A549 (cell line): ENCODE measurements around the gene NOTCH4. TPM values are rescaled to one million over a fixed set of nuclear protein-coding genes. Genes with fewer than 3 reads are reported as not detected.
"Not testable (repeated sequence)": the region's sequence is repeated elsewhere in the genome, so short reads cannot be mapped to it uniquely, and the experiment has no call there.

Source experiments
- ATAC-seq, 2 experiments: fragments of 200-7000 bp in 1 of 2; fragments of >200 bp in 1 of 2; cut with Nextera tagmentation in 1 of 2; cut with Tn5 transposase in 1 of 2; 3 replicates each; pipeline versions ENCODE4 v1.8.0 to v1.9.1; 2018 to 2020; ENCODE audit warnings: mild to moderate bottlenecking in 1 of 2, moderate library complexity in 1 of 2
- CTCF ChIA-PET: fragments of 300-600 bp; sonication (Branson Sonifier 250); formaldehyde crosslinking; extraction: SDS; loops from one replicate; lab custom pipeline; 2021; ENCODE audit warnings: antibody characterized with exemption, inconsistent platforms; lab: Yijun Ruan, JAX
- POLR2A ChIA-PET: fragments of 350-600 bp; formaldehyde crosslinking; extraction: SDS; loops from one replicate; lab custom pipeline; 2021; ENCODE audit warnings: antibody characterized with exemption, inconsistent platforms; lab: Yijun Ruan, JAX
- DNase-seq, 2 experiments: peaks; one replicate each; pipeline versions ENCODE4 v3.0.0 to v3.0.0-alpha.2; 2011 to 2016; ENCODE audit warnings: low read depth in 1 of 2, low spot score in 1 of 2
- FAIRE-seq: peaks from 2 replicates; lab custom pipeline; 2011; peaks lifted over from hg19 to GRCh38; lab: Jason Lieb, UNC
- H3K27ac ChIP-seq, 2 experiments: fragments of >200 bp; sonication (Bioruptor Twin); formaldehyde crosslinking; 3 replicates each; pipeline ENCODE4 v1.5.1; 2016 to 2017
- H3K4me1 ChIP-seq: fragments of >200 bp; sonication (Bioruptor Twin); formaldehyde crosslinking; 3 replicates; pipeline ENCODE4 v1.6.1; 2016
- H3K4me2 ChIP-seq: fragments of >200 bp; sonication (Bioruptor Twin); formaldehyde crosslinking; 3 replicates; pipeline ENCODE4 v1.6.1; 2016
- H3K4me3 ChIP-seq: fragments of >200 bp; sonication (Bioruptor Twin); formaldehyde crosslinking; 3 replicates; pipeline ENCODE4 v1.5.1; 2016
- H3K9me3 ChIP-seq: fragments of >200 bp; sonication (Bioruptor Twin); formaldehyde crosslinking; 3 replicates; pipeline ENCODE4 v1.6.1; 2016
- ATOH8 ChIP-seq: fragments of 250-450 bp; sonication (Bioruptor Pico); IDR thresholded peaks from 2 replicates; pipeline ENCODE4 v1.5.0; 2020; ENCODE audit warnings: low read depth, mild to moderate bottlenecking, moderate library complexity
- BCL3 ChIP-seq: fragments of >200 bp; sonication (Bioruptor Twin); formaldehyde crosslinking; IDR thresholded peaks from 3 replicates; pipeline ENCODE4 v1.6.1; 2016
- CBX2 ChIP-seq: fragments of 200-600 bp; sonication (generic); IDR thresholded peaks from 2 replicates; pipeline ENCODE4 v1.6.1; 2016; ENCODE audit warnings: low read depth, mild to moderate bottlenecking, borderline replicate concordance
- CEBPB ChIP-seq, 2 experiments: fragments of >200 bp in 1 of 2; sonication (Bioruptor Twin) in 1 of 2; formaldehyde crosslinking in 1 of 2; IDR thresholded peaks; 2 replicates each; pipeline ENCODE4 v1.6.1; 2012 to 2016
- CHD2 ChIP-seq: fragments of 150-350 bp; IDR thresholded peaks from 2 replicates; pipeline ENCODE4 v1.6.1; 2014; ENCODE audit warnings: low read length; ENCODE audit not compliant: partially characterized antibody
- CHD4 ChIP-seq: fragments of 200-600 bp; sonication (generic); IDR thresholded peaks from 2 replicates; pipeline ENCODE4 v1.6.1; 2016; ENCODE audit warnings: antibody characterized with exemption, mild to moderate bottlenecking, borderline replicate concordance
- CTCF ChIP-seq: fragments of >200 bp; sonication (Bioruptor Twin); formaldehyde crosslinking; IDR thresholded peaks from 3 replicates; pipeline ENCODE4 v1.5.1; 2016
- EHF ChIP-seq: fragments of 250-450 bp; sonication (Bioruptor Pico); IDR thresholded peaks from 2 replicates; pipeline ENCODE4 v1.5.0; 2020; ENCODE audit warnings: mild to moderate bottlenecking
- FOSL2 ChIP-seq, 2 experiments: fragments of 450-650 bp in 1 of 2; fragments of >200 bp in 1 of 2; sonication (Bioruptor Twin) in 1 of 2; formaldehyde crosslinking; IDR thresholded peaks; 2 replicates each; pipeline versions ENCODE4 v1.5.0 to v1.6.1; 2016 to 2020; ENCODE audit warnings: mild to moderate bottlenecking in 1 of 2, moderate library complexity in 1 of 2
- HMGXB4 ChIP-seq: fragments of 250-450 bp; sonication (Bioruptor Pico); IDR thresholded peaks from 2 replicates; pipeline ENCODE4 v1.5.0; 2021; ENCODE audit warnings: mild to moderate bottlenecking, moderate library complexity, borderline replicate concordance
- HOXA7 ChIP-seq: fragments of 250-450 bp; sonication (Bioruptor Pico); IDR thresholded peaks from 2 replicates; pipeline ENCODE4 v1.5.0; 2020; ENCODE audit warnings: mild to moderate bottlenecking, moderate library complexity
- HOXB13 ChIP-seq: fragments of 250-450 bp; sonication (Bioruptor Pico); IDR thresholded peaks from 2 replicates; pipeline ENCODE4 v1.5.0; 2020; ENCODE audit warnings: low read depth, mild to moderate bottlenecking, moderate library complexity
- JUN ChIP-seq, 2 experiments: fragments of >200 bp; sonication (Bioruptor Twin); formaldehyde crosslinking; IDR thresholded peaks; 2 replicates in 1 of 2; 3 replicates in 1 of 2; pipeline ENCODE4 v1.6.1; 2016 to 2017
- KDM5A ChIP-seq: fragments of 200-600 bp; sonication (generic); IDR thresholded peaks from 2 replicates; pipeline ENCODE4 v1.6.1; 2016; ENCODE audit warnings: antibody characterized with exemption, mild to moderate bottlenecking
- MAX ChIP-seq: IDR thresholded peaks from 2 replicates; pipeline ENCODE4 v1.6.1; 2012
- MYC ChIP-seq: IDR thresholded peaks from 2 replicates; pipeline ENCODE4 v1.6.1; 2012; ENCODE audit warnings: mild to moderate bottlenecking, inconsistent platforms, low read length, improper control_type of control experiment, borderline replicate concordance
- NPAS2 ChIP-seq: fragments of 250-450 bp; sonication (Bioruptor Pico); IDR thresholded peaks from 2 replicates; pipeline ENCODE4 v1.8.0; 2022; ENCODE audit warnings: mild to moderate bottlenecking, moderate library complexity, borderline replicate concordance
- PHF8 ChIP-seq: fragments of 200-600 bp; sonication (generic); IDR thresholded peaks from 2 replicates; pipeline ENCODE4 v1.6.1; 2016; ENCODE audit warnings: low read depth, mild to moderate bottlenecking, antibody characterized with exemption, moderate library complexity, borderline replicate concordance
- POLR2A ChIP-seq: IDR thresholded peaks from 2 replicates; pipeline ENCODE4 v1.6.1; 2012; ENCODE audit warnings: mild to moderate bottlenecking, low read length
- RAD21 ChIP-seq, 2 experiments: fragments of >200 bp in 1 of 2; sonication (Bioruptor Twin) in 1 of 2; formaldehyde crosslinking in 1 of 2; IDR thresholded peaks in 1 of 2; conservative IDR thresholded peaks in 1 of 2; 2 replicates in 1 of 2; 3 replicates in 1 of 2; pipeline ENCODE4 v1.6.1; 2012 to 2018; ENCODE audit warnings: inconsistent platforms in 1 of 2
- RARB ChIP-seq: fragments of 250-450 bp; sonication (Bioruptor Pico); IDR thresholded peaks from 2 replicates; pipeline ENCODE4 v1.8.0; 2021; ENCODE audit warnings: mild to moderate bottlenecking, moderate library complexity
- RCOR1 ChIP-seq: fragments of 150-350 bp; IDR thresholded peaks from 2 replicates; pipeline ENCODE4 v1.6.1; 2014; ENCODE audit warnings: antibody characterized with exemption, low read length, low read depth
- RNF2 ChIP-seq: fragments of 200-600 bp; sonication (generic); IDR thresholded peaks from 2 replicates; pipeline ENCODE4 v1.6.1; 2016; ENCODE audit warnings: low read depth, mild to moderate bottlenecking, antibody characterized with exemption, moderate library complexity, borderline replicate concordance
- SMC3 ChIP-seq: fragments of >200 bp; sonication (Bioruptor Twin); formaldehyde crosslinking; IDR thresholded peaks from 3 replicates; pipeline ENCODE4 v1.6.1; 2018; ENCODE audit warnings: inconsistent platforms
- SREBF2 ChIP-seq: fragments of 450-650 bp; IDR thresholded peaks from 2 replicates; pipeline ENCODE4 v1.6.1; 2014; ENCODE audit warnings: mild to moderate bottlenecking, moderate library complexity
- TFCP2L1 ChIP-seq: fragments of 250-450 bp; sonication (Bioruptor Pico); IDR thresholded peaks from 2 replicates; pipeline ENCODE4 v1.5.0; 2021; ENCODE audit warnings: mild to moderate bottlenecking
- WGBS: methylation state at CpG from one replicate; pipeline ENCODE4 v1.1.6; 2017; ENCODE audit errors: missing lambda C conversion rate; 5-methylcytosine and 5-hydroxymethylcytosine counted together
- polyA plus RNA-seq, 4 experiments: library from polyadenylated mRNA; depleted of rRNA in 3 of 4; stranded (reverse); fragments of >200 nt; fragmentation: RNase III in 1 of 4; extraction: RNeasy Plus Mini Kit Qiagen cat#74134 plus additional on column Dnase treatment in 1 of 4; gene quantifications; 2 replicates in 3 of 4; 3 replicates in 1 of 4; pipeline ENCODE4 v1.2.3, GENCODE V29; 2011 to 2017

The NOTCH4 gene
- polyA plus RNA-seq, 2 of the 4 experiments (the other 2 are of a cell fraction) = 0.32 to 0.70 TPM

- no peak for TF ChIP-seq NPAS2 (CRISPR knock-in tag)
- no peak for TF ChIP-seq SREBF2
- no peak for TF ChIP-seq POLR2A
- TF ChIP-seq FOSL2 (IDR thresholded peaks at IDR 0.05) = no peak
- no peak for TF ChIP-seq FOSL2 (CRISPR knock-in tag; IDR thresholded peaks at IDR 0.05)
- no peak for TF ChIP-seq HOXB13
Measured at GRCh38 chr6:32267035-32267434, 43.2 kb upstream of the NOTCH4 start (continued).

- H3K4me2 ChIP-seq, H3K9me3 ChIP-seq, FAIRE-seq, H3K4me3 ChIP-seq, POLR2A ChIA-PET, ATAC-seq, H3K27ac ChIP-seq, H3K4me1 ChIP-seq, DNase-seq: not testable (repeated sequence)
- WGBS = 82% methylated on average over 4 of the region's 4 CpGs
- CTCF ChIA-PET = interaction anchor here (1.8 to 6.0 kb wide), 2 partner anchors 12 to 117 kb away, joined by 4 to 46 read pairs; no protein-coding TSS in a partner anchor
Measured at GRCh38 chr6:32257262-32257661, 33.4 kb upstream of the NOTCH4 start.

GRCh38 chr6:32255199-32256153, 31.6 kb upstream of the NOTCH4 start:
- FAIRE-seq = no peak
- 20% methylated on average over 24 of the region's 30 CpGs for WGBS
- ChIA-PET POLR2A (interaction anchor here (0.6 to 1.0 kb wide), 2 partner anchors 15 to 60 kb away, joined by 3 to 6 read pairs; no protein-coding TSS in a partner anchor), CTCF (interaction anchor here (0.6 to 6.0 kb wide), 12 partner anchors 9 to 158 kb away, joined by 3 to 46 read pairs (median 4); no protein-coding TSS in a partner anchor)
- peak overlapping the region; percentile 76 for H3K4me2 ChIP-seq
- ATAC-seq = peak; percentile 99
- peak; percentile 72 to 82 for DNase-seq
- no peaks in the 10 kb centered on the region for H3K9me3 ChIP-seq
- peak overlapping the region; percentile 60 to 84 for H3K27ac ChIP-seq
- H3K4me3 ChIP-seq = peak overlapping the region; percentile 11
- H3K4me1 ChIP-seq = peaks cover 7% of the 10 kb centered on the region; the same call in 1 of the 3 replicates
- TF ChIP-seq RAD21 (conservative IDR thresholded peaks at IDR 0.05 in 1 of 2, IDR thresholded peaks at IDR 0.05 in 1 of 2) (peak; percentile 27 to 46), RCOR1 (no peak), HMGXB4 (CRISPR knock-in tag) (no peak), SMC3 (peak; percentile 70), FOSL2 (IDR thresholded peaks at IDR 0.05) (peak; percentile 69), FOSL2 (CRISPR knock-in tag; IDR thresholded peaks at IDR 0.05) (peak; percentile 75), CEBPB (IDR thresholded peaks at IDR 0.05) (peak; percentile 13 to 66; a peak in 2 of 4 replicates), PHF8 (no peak), RARB (no peak), RNF2 (no peak), ATOH8 (no peak), HOXA7 (CRISPR knock-in tag) (no peak), CHD4 (no peak), CHD2 (no peak), TFCP2L1 (CRISPR knock-in tag) (no peak), BCL3 (no peak), EHF (CRISPR knock-in tag) (no peak), MYC (0 out of 2 replicates have a peak, but pooled peaks have one; percentile 35), JUN (IDR thresholded peaks at IDR 0.05) (peak in 1 of 2 experiments; percentile 35; a peak in 1 of 5 replicates), CBX2 (no peak), CTCF (peak; percentile 66), NPAS2 (CRISPR knock-in tag) (no peak), KDM5A (no peak), MAX (peak; percentile 62)
